ENCODE results near the gene ADGRE3. TPM values are rescaled to one million over a fixed set of nuclear protein-coding genes. Genes with fewer than 3 reads are reported as not detected.

The ADGRE3 gene
- total RNA-seq, 1 experiment from 2014 or later = not detected

GRCh38 chr19:14683439-14683838 lies 8.8 kb upstream of the ADGRE3 start (continued):
- TF ChIP-seq, protein P1, sequence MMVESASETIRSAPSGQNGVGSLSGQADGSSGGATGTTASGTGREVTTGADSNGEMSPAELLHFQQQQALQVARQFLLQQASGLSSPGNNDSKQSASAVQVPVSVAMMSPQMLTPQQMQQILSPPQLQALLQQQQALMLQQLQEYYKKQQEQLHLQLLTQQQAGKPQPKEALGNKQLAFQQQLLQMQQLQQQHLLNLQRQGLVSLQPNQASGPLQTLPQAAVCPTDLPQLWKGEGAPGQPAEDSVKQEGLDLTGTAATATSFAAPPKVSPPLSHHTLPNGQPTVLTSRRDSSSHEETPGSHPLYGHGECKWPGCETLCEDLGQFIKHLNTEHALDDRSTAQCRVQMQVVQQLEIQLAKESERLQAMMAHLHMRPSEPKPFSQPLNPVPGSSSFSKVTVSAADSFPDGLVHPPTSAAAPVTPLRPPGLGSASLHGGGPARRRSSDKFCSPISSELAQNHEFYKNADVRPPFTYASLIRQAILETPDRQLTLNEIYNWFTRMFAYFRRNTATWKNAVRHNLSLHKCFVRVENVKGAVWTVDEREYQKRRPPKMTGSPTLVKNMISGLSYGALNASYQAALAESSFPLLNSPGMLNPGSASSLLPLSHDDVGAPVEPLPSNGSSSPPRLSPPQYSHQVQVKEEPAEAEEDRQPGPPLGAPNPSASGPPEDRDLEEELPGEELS (CRISPR knock-in tag; IDR thresholded peaks at IDR 0.05) = no peak
- TF ChIP-seq, protein P2, sequence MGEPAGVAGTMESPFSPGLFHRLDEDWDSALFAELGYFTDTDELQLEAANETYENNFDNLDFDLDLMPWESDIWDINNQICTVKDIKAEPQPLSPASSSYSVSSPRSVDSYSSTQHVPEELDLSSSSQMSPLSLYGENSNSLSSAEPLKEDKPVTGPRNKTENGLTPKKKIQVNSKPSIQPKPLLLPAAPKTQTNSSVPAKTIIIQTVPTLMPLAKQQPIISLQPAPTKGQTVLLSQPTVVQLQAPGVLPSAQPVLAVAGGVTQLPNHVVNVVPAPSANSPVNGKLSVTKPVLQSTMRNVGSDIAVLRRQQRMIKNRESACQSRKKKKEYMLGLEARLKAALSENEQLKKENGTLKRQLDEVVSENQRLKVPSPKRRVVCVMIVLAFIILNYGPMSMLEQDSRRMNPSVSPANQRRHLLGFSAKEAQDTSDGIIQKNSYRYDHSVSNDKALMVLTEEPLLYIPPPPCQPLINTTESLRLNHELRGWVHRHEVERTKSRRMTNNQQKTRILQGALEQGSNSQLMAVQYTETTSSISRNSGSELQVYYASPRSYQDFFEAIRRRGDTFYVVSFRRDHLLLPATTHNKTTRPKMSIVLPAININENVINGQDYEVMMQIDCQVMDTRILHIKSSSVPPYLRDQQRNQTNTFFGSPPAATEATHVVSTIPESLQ (CRISPR knock-in tag; IDR thresholded peaks at IDR 0.05) = no peak
- TF ChIP-seq FOXJ3 (CRISPR knock-in tag; IDR thresholded peaks at IDR 0.05; ENCODE audit: borderline replicate concordance) (no peak), ZNF396 (CRISPR knock-in tag; IDR thresholded peaks at IDR 0.05; ENCODE audit: borderline replicate concordance) (no peak), ZNF317 (CRISPR knock-in tag; IDR thresholded peaks at IDR 0.05; ENCODE audit: borderline replicate concordance, low read depth) (no peak), IRF2 (CRISPR knock-in tag; IDR thresholded peaks at IDR 0.05; ENCODE audit: borderline replicate concordance, low read depth) (no peak), GABPB1 (CRISPR knock-in tag; IDR thresholded peaks at IDR 0.05) (no peak), AFF4 (CRISPR knock-in tag; IDR thresholded peaks at IDR 0.05; ENCODE audit: borderline replicate concordance) (no peak), IRF1 (CRISPR knock-in tag; IDR thresholded peaks at IDR 0.05) (no peak), NR3C1 (CRISPR knock-in tag; conservative IDR thresholded peaks at IDR 0.05; ENCODE audit: low read depth) (no peak)

DNA sequence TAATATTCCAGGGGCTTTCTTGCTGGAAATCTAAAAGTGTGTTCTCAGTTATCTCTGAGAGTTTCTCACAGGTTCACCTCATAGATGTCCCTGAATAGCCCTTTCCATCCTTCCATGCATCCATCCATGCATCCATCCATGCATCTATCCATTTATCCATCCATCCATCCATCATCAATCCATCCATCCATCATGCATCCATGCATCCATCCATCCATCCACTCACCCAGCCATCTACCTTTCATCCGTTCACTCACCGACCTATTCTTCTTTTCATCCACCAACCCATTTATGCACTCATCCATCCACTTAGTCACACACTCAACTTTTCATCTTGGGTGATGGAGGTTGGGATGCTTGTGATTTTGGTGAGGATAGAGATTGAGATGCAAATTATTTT lies 7.4 kb upstream of the ADGRE3 start:
- ATAC-seq (no peak), DNase-seq (ENCODE audit: low spot score) (no peak)
- H3K9me3 Mint-ChIP-seq = 0 out of 2 replicates have a peak, but pooled peaks cover 4% of the 10 kb centered on the region
- POLR2A ChIA-PET = no interaction called here
- no peak overlapping the region for H3K27ac Mint-ChIP-seq
- H3K36me3 Mint-ChIP-seq = no peaks in the 10 kb centered on the region
- CTCF ChIA-PET = no interaction called here
- no peaks in the 10 kb centered on the region for H3K4me1 Mint-ChIP-seq
- H3K4me3 Mint-ChIP-seq = no peak overlapping the region
- peaks cover 21% of the 10 kb centered on the region for H3K27me3 Mint-ChIP-seq (ENCODE audit: low read depth)
- TF ChIP-seq, protein P3, sequence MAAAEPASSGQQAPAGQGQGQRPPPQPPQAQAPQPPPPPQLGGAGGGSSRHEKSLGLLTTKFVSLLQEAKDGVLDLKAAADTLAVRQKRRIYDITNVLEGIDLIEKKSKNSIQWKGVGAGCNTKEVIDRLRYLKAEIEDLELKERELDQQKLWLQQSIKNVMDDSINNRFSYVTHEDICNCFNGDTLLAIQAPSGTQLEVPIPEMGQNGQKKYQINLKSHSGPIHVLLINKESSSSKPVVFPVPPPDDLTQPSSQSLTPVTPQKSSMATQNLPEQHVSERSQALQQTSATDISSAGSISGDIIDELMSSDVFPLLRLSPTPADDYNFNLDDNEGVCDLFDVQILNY (CRISPR knock-in tag; IDR thresholded peaks at IDR 0.05) = no peak
- no peak for TF ChIP-seq OVOL2 (CRISPR knock-in tag; IDR thresholded peaks at IDR 0.05; ENCODE audit: borderline replicate concordance)
- TF ChIP-seq GABPB1 (CRISPR knock-in tag; IDR thresholded peaks at IDR 0.05) = no peak
- TF ChIP-seq FOXP1 (CRISPR knock-in tag; IDR thresholded peaks at IDR 0.05; ENCODE audit: borderline replicate concordance) = no peak
- TF ChIP-seq EMX1 (CRISPR knock-in tag; IDR thresholded peaks at IDR 0.05) = no peak
- no peak for TF ChIP-seq ELF4 (CRISPR knock-in tag; IDR thresholded peaks at IDR 0.05; ENCODE audit: low read depth)
- TF ChIP-seq ZNF396 (CRISPR knock-in tag; IDR thresholded peaks at IDR 0.05; ENCODE audit: borderline replicate concordance) = no peak
- no peak for TF ChIP-seq PRRX2 (CRISPR knock-in tag; IDR thresholded peaks at IDR 0.05)
- TF ChIP-seq, protein P4, sequence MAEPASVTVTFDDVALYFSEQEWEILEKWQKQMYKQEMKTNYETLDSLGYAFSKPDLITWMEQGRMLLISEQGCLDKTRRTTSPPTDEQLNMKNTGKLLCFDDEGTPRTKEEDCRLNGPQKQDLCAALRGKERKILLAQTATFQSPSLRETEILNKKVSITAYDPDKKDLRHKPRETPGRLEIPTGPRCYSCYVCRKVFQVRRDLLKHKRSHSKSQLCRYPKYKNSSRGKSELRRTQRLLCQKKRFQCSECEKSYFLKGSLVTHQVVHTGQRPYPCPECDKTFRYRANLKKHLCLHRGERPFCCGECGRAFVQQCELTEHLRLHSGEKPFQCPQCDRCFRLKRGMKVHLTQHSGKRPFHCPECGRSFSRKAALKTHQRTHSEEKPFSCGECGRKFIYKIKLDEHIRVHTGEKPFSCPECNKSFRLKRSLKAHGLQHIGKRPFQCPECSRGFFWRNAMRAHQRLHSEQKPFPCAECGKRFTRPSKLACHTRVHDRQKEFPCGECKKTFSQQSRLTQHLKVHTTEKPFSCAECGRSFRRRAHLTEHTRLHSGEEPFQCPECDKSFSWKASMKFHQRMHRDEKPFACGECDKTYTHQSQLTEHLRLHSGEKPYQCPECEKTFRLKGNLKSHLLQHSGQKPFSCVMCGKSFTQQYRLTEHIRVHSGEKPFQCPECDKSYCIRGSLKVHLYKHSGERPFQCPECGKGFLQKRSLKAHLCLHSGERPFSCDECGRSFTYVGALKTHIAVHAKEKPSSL (CRISPR knock-in tag; conservative IDR thresholded peaks at IDR 0.05) = no peak
- TF ChIP-seq, protein P2 (CRISPR knock-in tag; IDR thresholded peaks at IDR 0.05) = no peak
